B cell (primary cell): ENCODE data around the gene RGS7. TPM values are rescaled to one million over a fixed set of nuclear protein-coding genes. Genes with fewer than 3 reads are reported as not detected.

Experiments used
- ATAC-seq: fragments of 200-7000 bp; cut with Tn5 transposase; one replicate; pipeline ENCODE4 v1.10.0; 2021; ENCODE audit warnings: low read depth, mild to moderate bottlenecking, moderate number of reproducible peaks, moderate library complexity
- CTCF ChIA-PET: fragments of 350-600 bp; sonication (Branson Sonifier 250); formaldehyde crosslinking; loops from one replicate; lab custom pipeline; 2021; ENCODE audit warnings: antibody characterized with exemption, inconsistent platforms; lab: Charles Lee
- POLR2A ChIA-PET: fragments of 350-600 bp; sonication (Branson Sonifier 250); formaldehyde crosslinking; loops from one replicate; lab custom pipeline; 2021; ENCODE audit warnings: antibody characterized with exemption; lab: Charles Lee
- DNase-seq: peaks from one replicate; pipeline ENCODE4 v3.0.0; 2013
- H2AFZ ChIP-seq: 2 replicates; pipeline ENCODE4 v1.6.1; 2012; ENCODE audit warnings: mild to moderate bottlenecking, low read depth, low read length; ENCODE audit not compliant: insufficient read depth, poor library complexity, severe bottlenecking
- H3K27ac ChIP-seq, 2 donors: 1 replicate in 1 of 2; 2 replicates in 1 of 2; pipeline ENCODE4 v1.5.1; 2012 to 2013; ENCODE audit warnings: low read length in 2 of 2, mild to moderate bottlenecking in 2 of 2, moderate library complexity in 1 of 2
- H3K27me3 ChIP-seq, 4 experiments: fragments of 200-600 bp in 1 of 4; sonication (generic) in 1 of 4; replicated peaks in 1 of 4; 1 replicate in 2 of 4; 2 replicates in 2 of 4; pipeline versions ENCODE4 v1.6.1 to v1.7.0; 2013 to 2016; ENCODE audit warnings: low read length in 3 of 4, mild to moderate bottlenecking in 2 of 4, mixed read lengths in 1 of 4, moderate library complexity in 1 of 4; ENCODE audit not compliant: insufficient read depth in 4 of 4, control insufficient read depth in 3 of 4; ENCODE audit errors: control extremely low read depth in 1 of 4
- H3K36me3 ChIP-seq, 2 experiments: replicated peaks in 1 of 2; 1 replicate in 1 of 2; 2 replicates in 1 of 2; pipeline versions ENCODE4 v1.6.1 to v1.7.1; 2013; ENCODE audit warnings: low read length in 1 of 2; ENCODE audit not compliant: insufficient read depth in 2 of 2, control insufficient read depth in 1 of 2; ENCODE audit errors: control extremely low read depth in 1 of 2, extremely low read depth in 1 of 2
- H3K4me1 ChIP-seq, 2 donors: fragments of 200-600 bp in 1 of 2; sonication (generic) in 1 of 2; 1 replicate in 1 of 2; 2 replicates in 1 of 2; pipeline versions ENCODE4 v1.5.1 to v1.6.1; 2013 to 2017; ENCODE audit warnings: low read length in 2 of 2; ENCODE audit not compliant: control insufficient read depth in 2 of 2, insufficient read depth in 2 of 2
- H3K4me2 ChIP-seq: replicated peaks from 2 replicates; pipeline ENCODE3; 2012; ENCODE audit warnings: mild to moderate bottlenecking, low read depth, low read length; ENCODE audit not compliant: poor library complexity, severe bottlenecking
- H3K4me3 ChIP-seq, 5 experiments: fragments of 200-600 bp in 1 of 5; sonication (generic) in 1 of 5; 1 replicate in 3 of 5; 2 replicates in 2 of 5; pipeline versions ENCODE4 v1.5.1 to v1.7.0; 2011 to 2016; ENCODE audit warnings: low read length in 4 of 5, mild to moderate bottlenecking in 4 of 5, low read depth in 2 of 5, control low read depth in 1 of 5, moderate library complexity in 1 of 5; ENCODE audit not compliant: insufficient read depth in 1 of 5; ENCODE audit errors: control extremely low read depth in 1 of 5, extremely low read depth in 1 of 5
- H3K79me2 ChIP-seq: fragments of 200-600 bp; sonication (generic); one replicate; pipeline ENCODE4 v1.6.0; 2016; ENCODE audit warnings: low read length; ENCODE audit not compliant: control insufficient read depth, insufficient read depth
- H3K9ac ChIP-seq: fragments of 200-600 bp; sonication (generic); 2 replicates; pipeline ENCODE4 v1.6.1; 2017; ENCODE audit warnings: mild to moderate bottlenecking, low read length, moderate library complexity
- H3K9me3 ChIP-seq, 3 donors: one replicate each; pipeline versions ENCODE4 v1.6.1 to v1.7.1; 2013; ENCODE audit warnings: low read length in 2 of 3; ENCODE audit not compliant: control insufficient read depth in 2 of 3, insufficient read depth in 1 of 3; ENCODE audit errors: control extremely low read depth in 1 of 3
- H4K20me1 ChIP-seq: 2 replicates; pipeline ENCODE4 v1.6.0; 2012; ENCODE audit warnings: mild to moderate bottlenecking, low read length; ENCODE audit not compliant: insufficient read depth, control insufficient read depth, poor library complexity, severe bottlenecking
- H3K27ac Mint-ChIP-seq: one replicate; pipeline ENCODE4 v1.8.0; 2021; ENCODE audit warnings: mixed read lengths
- H3K27me3 Mint-ChIP-seq: one replicate; pipeline ENCODE4 v1.8.0; 2021; ENCODE audit warnings: mixed read lengths
- H3K4me1 Mint-ChIP-seq: one replicate; pipeline ENCODE4 v1.8.0; 2021; ENCODE audit warnings: mixed read lengths
- H3K4me3 Mint-ChIP-seq: one replicate; pipeline ENCODE4 v1.8.0; 2021; ENCODE audit warnings: mixed read lengths
- H3K9me3 Mint-ChIP-seq: one replicate; pipeline ENCODE4 v1.8.0; 2022; ENCODE audit warnings: mixed read lengths; ENCODE audit not compliant: insufficient read depth
- EZH2 ChIP-seq: IDR thresholded peaks from 2 replicates; pipeline ENCODE4 v1.6.1; 2012; ENCODE audit warnings: borderline replicate concordance, low read depth, mild to moderate bottlenecking, moderate library complexity, low read length; ENCODE audit not compliant: insufficient read depth, poor library complexity, severe bottlenecking
- WGBS: methylation state at CpG from one replicate; pipeline ENCODE4 v1.1.5; 2013; ENCODE audit warnings: missing lambda C conversion rate; ENCODE audit not compliant: insufficient coverage; 5-methylcytosine and 5-hydroxymethylcytosine counted together
- intact Hi-C: fragments of 100-400 bp; cut with micrococcal nuclease; formaldehyde crosslinking; loops from one replicate; pipeline ENCODE4 v1.10.0; 2022
- polyA plus RNA-seq: library from polyadenylated mRNA; depleted of rRNA; stranded (reverse); fragments of >200 nt; gene quantifications from 2 replicates; pipeline ENCODE4 v1.2.3, GENCODE V29; 2012
- total RNA-seq, 2 donors: library from RNA; stranded (reverse); fragments of 120-200 nt in 1 of 2; gene quantifications; 1 replicate in 1 of 2; 2 replicates in 1 of 2; pipeline versions ENCODE4 v1.2.3 to v1.2.4, GENCODE V29; 2013 to 2022
- TF ChIP-seq, protein P1 (sequence below): fragments of 200-600 bp; IDR thresholded peaks from one replicate; pipeline ENCODE4 v1.8.0; 2022; ENCODE audit warnings: antibody characterized with exemption, mild to moderate bottlenecking

The RGS7 gene
- total and polyA plus RNA-seq, 2 donors (not counting 1 experiment from before 2014, with no cell fraction given): 0.15 to 1.8 TPM

DNA sequence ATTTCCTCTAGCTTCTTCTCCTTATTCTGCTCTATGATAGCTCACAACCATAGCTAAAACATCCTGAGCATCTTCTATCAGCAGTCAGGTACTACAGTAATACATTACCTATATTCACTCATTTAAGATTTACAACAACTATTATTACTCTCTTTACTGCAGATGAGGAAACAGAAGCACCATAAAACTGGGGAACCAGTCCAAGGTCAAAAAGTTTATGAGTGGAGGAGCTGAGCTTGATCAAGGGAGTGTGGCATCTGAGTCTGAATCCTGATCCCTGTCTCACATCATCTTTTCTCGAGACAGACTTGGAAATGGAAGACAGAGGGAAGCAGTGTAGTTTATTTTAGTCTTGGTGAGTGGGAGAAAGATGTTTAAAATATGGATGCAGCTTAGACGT, 288.6 kb downstream of the RGS7 start:
- H3K4me1 ChIP-seq: no peaks in the 10 kb centered on the region
- WGBS: 79% methylated on average over 2 of the region's 2 CpGs
- H3K9me3 Mint-ChIP-seq: no peaks in the 10 kb centered on the region
- H3K4me3 ChIP-seq: no peak overlapping the region
- no peak overlapping the region for H3K4me2 ChIP-seq
- no peaks in the 10 kb centered on the region for H3K36me3 ChIP-seq
- H3K9ac ChIP-seq: no peak overlapping the region
- ATAC-seq (no peak), DNase-seq (no peak)
- no peak overlapping the region for H3K27ac ChIP-seq
- TF ChIP-seq EZH2: no peak
- TF ChIP-seq, protein P1, sequence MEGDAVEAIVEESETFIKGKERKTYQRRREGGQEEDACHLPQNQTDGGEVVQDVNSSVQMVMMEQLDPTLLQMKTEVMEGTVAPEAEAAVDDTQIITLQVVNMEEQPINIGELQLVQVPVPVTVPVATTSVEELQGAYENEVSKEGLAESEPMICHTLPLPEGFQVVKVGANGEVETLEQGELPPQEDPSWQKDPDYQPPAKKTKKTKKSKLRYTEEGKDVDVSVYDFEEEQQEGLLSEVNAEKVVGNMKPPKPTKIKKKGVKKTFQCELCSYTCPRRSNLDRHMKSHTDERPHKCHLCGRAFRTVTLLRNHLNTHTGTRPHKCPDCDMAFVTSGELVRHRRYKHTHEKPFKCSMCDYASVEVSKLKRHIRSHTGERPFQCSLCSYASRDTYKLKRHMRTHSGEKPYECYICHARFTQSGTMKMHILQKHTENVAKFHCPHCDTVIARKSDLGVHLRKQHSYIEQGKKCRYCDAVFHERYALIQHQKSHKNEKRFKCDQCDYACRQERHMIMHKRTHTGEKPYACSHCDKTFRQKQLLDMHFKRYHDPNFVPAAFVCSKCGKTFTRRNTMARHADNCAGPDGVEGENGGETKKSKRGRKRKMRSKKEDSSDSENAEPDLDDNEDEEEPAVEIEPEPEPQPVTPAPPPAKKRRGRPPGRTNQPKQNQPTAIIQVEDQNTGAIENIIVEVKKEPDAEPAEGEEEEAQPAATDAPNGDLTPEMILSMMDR: no peak
- intact Hi-C loops: no loop called here
- H3K9me3 ChIP-seq: no peaks in the 10 kb centered on the region
- H3K27ac Mint-ChIP-seq: no peak overlapping the region
- H3K4me3 Mint-ChIP-seq: no peak overlapping the region
- ChIA-PET CTCF (no interaction called here), POLR2A (no interaction called here)
- no peaks in the 10 kb centered on the region for H4K20me1 ChIP-seq
- no peaks in the 10 kb centered on the region for H3K27me3 ChIP-seq
- H3K27me3 Mint-ChIP-seq: no peaks in the 10 kb centered on the region
- H3K79me2 ChIP-seq: no peaks in the 10 kb centered on the region
- no peaks in the 10 kb centered on the region for H3K4me1 Mint-ChIP-seq
- H2AFZ ChIP-seq: no peak overlapping the region

DNA sequence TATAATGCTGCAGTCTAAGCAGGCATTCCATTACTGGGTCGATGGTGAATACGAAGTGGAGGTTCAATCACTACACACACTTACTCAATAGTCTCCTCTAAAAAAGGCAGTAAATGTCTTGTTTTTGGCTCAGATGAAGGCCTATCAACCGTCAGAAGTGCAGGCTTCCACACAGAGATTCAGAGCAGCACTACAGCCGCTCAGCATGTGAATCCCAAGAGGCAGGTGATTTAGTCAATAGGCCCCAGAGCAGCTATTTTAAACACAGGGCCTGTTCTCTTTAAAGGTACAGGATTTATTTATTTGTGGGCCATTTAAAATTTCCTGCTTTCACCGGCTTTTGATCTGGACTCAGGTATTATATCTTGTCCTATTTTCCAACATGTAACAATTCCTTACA, 293.7 kb downstream of the RGS7 start:
- H4K20me1 ChIP-seq: no peaks in the 10 kb centered on the region
- no peaks in the 10 kb centered on the region for H3K4me1 ChIP-seq
- ChIA-PET POLR2A (no interaction called here), CTCF (no interaction called here)
- intact Hi-C loops: no loop called here
- no peaks in the 10 kb centered on the region for H3K36me3 ChIP-seq
- no peak overlapping the region for H3K4me3 Mint-ChIP-seq
- H3K27me3 Mint-ChIP-seq: no peaks in the 10 kb centered on the region
- H3K27ac ChIP-seq: no peak overlapping the region
- TF ChIP-seq EZH2: no peak
- TF ChIP-seq, protein P1: no peak
- H3K9ac ChIP-seq: no peak overlapping the region
- H3K4me3 ChIP-seq: no peak overlapping the region
- H3K79me2 ChIP-seq: no peaks in the 10 kb centered on the region
- ATAC-seq (no peak), DNase-seq (no peak)
- no peak overlapping the region for H2AFZ ChIP-seq
- no peak overlapping the region for H3K27ac Mint-ChIP-seq
- H3K9me3 Mint-ChIP-seq: no peaks in the 10 kb centered on the region
- 60% methylated on average over 3 of the region's 5 CpGs for WGBS
- H3K4me1 Mint-ChIP-seq: no peaks in the 10 kb centered on the region
- no peak overlapping the region for H3K4me2 ChIP-seq
- no peaks in the 10 kb centered on the region for H3K27me3 ChIP-seq
- H3K9me3 ChIP-seq: no peaks in the 10 kb centered on the region
